ENCODE results near the gene CC2D2A. TPM values are rescaled to one million over a fixed set of nuclear protein-coding genes. Genes with fewer than 3 reads are reported as not detected.

CC2D2A gene
- total and polyA plus RNA-seq, 10 of the 15 experiments (the other 5 are each of a cell fraction or from before 2014, with no cell fraction given): 0.04 to 1.1 (median 0.26) TPM

DNA sequence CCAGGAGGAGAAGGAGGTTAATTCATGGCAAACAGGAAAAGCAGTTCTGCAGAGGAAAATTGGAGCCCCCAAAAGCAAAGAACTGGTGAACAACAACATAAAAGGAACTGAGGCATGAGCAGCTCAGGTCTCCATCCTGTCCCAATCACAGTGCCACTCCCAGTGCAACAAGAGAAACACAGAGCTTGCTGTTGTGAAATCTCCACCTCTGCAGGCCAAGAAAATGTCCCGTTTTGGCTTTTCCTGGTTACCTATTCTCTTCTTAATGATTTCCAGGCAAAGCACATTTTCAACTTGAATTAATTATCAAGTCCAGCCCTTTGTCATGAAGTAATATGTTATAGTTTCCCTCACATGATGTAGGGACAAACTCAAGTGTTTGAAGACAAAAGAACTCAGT lies 41.1 kb upstream of the CC2D2A start:
- Histone ChIP-seq H3K27ac (ENCODE audit: control insufficient read depth, insufficient read depth) (no peak overlapping the region), H3K36me3 (ENCODE audit: control insufficient read depth in 2 of 2, insufficient read depth in 2 of 2, low read length in 1 of 2) (no peaks in the 10 kb centered on the region), H3K27me3 (replicated peaks in 1 of 2; ENCODE audit: control insufficient read depth in 2 of 2, insufficient read depth in 2 of 2, low read length in 1 of 2) (0 out of 4 replicates have a peak, but pooled peaks cover 0 to 1% of the 10 kb centered on the region in 2 experiments), H3K9me3 (replicated peaks; ENCODE audit: control insufficient read depth, insufficient read depth, low read length) (no peaks in the 10 kb centered on the region), H3K9ac (ENCODE audit: control insufficient read depth, insufficient read depth, low read length) (no peak overlapping the region), H2AFZ (ENCODE audit: control insufficient read depth, low read depth, low read length) (no peak overlapping the region), H3K4me1 (ENCODE audit: control insufficient read depth, insufficient read depth, low read length) (no peaks in the 10 kb centered on the region), H3K79me2 (ENCODE audit: control insufficient read depth, insufficient read depth, low read length) (no peaks in the 10 kb centered on the region), H3K4me3 (no peak overlapping the region), H3K4me2 (ENCODE audit: control insufficient read depth, insufficient read depth) (no peak overlapping the region), H4K20me1 (ENCODE audit: control insufficient read depth, insufficient read depth) (no peaks in the 10 kb centered on the region)
- ATAC-seq (no peak), DNase-seq (ENCODE audit: low read depth, low spot score) (no peak), FAIRE-seq (no peak)
- RAD21 ChIA-PET (ENCODE audit: unreplicated experiment): no interaction called here
- WGBS (ENCODE audit: insufficient coverage, insufficient replicate concordance, low lambda C conversion rate, missing lambda C conversion rate): 0% methylated on average over 1 of the region's 1 CpG
- in situ Hi-C loops (cut with MboI): no loop called here
- POLR2A ChIA-PET: no interaction called here
- no TSS peak for BruUV-seq (replicated peaks)
- intact Hi-C loops (cut with micrococcal nuclease; ENCODE audit: unreplicated experiment): no loop called here
- SMC1A ChIA-PET (ENCODE audit: uncharacterized antibody, unreplicated experiment): interaction anchor here (0.6 kb wide), 1 partner anchor 47 kb away, joined by 3 read pairs; no protein-coding TSS in a partner anchor
- CTCF ChIA-PET: no interaction called here
- no peak for TF ChIP-seq BACH1 (IDR thresholded peaks at IDR 0.05; ENCODE audit: borderline replicate concordance)
- no peak for TF ChIP-seq ZNF207 (IDR thresholded peaks at IDR 0.05; ENCODE audit: borderline replicate concordance)
- TF ChIP-seq ZNF384 (IDR thresholded peaks at IDR 0.05; ENCODE audit: borderline replicate concordance, low read depth, low read length): no peak
- no peak for TF ChIP-seq SIX5 (IDR thresholded peaks at IDR 0.05; ENCODE audit: low read depth, low read length, severe bottlenecking)
- TF ChIP-seq KLF5 (IDR thresholded peaks at IDR 0.05; ENCODE audit: partially characterized antibody): no peak
- TF ChIP-seq CHD2 (IDR thresholded peaks at IDR 0.05; ENCODE audit: borderline replicate concordance, low read depth, low read length): no peak
- no peak for TF ChIP-seq MYC (IDR thresholded peaks at IDR 0.05; ENCODE audit: insufficient read depth, insufficient read length, insufficient replicate concordance, low read length, severe bottlenecking)
- no peak for TF ChIP-seq MTA2 (IDR thresholded peaks at IDR 0.05; ENCODE audit: low read depth)
- TF ChIP-seq NR2C1 (IDR thresholded peaks at IDR 0.05): no peak
- TF ChIP-seq NBN (IDR thresholded peaks at IDR 0.05): no peak
- TF ChIP-seq, protein P1, sequence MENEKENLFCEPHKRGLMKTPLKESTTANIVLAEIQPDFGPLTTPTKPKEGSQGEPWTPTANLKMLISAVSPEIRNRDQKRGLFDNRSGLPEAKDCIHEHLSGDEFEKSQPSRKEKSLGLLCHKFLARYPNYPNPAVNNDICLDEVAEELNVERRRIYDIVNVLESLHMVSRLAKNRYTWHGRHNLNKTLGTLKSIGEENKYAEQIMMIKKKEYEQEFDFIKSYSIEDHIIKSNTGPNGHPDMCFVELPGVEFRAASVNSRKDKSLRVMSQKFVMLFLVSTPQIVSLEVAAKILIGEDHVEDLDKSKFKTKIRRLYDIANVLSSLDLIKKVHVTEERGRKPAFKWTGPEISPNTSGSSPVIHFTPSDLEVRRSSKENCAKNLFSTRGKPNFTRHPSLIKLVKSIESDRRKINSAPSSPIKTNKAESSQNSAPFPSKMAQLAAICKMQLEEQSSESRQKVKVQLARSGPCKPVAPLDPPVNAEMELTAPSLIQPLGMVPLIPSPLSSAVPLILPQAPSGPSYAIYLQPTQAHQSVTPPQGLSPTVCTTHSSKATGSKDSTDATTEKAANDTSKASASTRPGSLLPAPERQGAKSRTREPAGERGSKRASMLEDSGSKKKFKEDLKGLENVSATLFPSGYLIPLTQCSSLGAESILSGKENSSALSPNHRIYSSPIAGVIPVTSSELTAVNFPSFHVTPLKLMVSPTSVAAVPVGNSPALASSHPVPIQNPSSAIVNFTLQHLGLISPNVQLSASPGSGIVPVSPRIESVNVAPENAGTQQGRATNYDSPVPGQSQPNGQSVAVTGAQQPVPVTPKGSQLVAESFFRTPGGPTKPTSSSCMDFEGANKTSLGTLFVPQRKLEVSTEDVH (IDR thresholded peaks at IDR 0.05; ENCODE audit: low read depth, partially characterized antibody): no peak
- TF ChIP-seq TCF7 (IDR thresholded peaks at IDR 0.05; ENCODE audit: borderline replicate concordance): no peak
- TF ChIP-seq SP1 (IDR thresholded peaks at IDR 0.05; ENCODE audit: low read depth, low read length): no peak
- TF ChIP-seq, protein P2, sequence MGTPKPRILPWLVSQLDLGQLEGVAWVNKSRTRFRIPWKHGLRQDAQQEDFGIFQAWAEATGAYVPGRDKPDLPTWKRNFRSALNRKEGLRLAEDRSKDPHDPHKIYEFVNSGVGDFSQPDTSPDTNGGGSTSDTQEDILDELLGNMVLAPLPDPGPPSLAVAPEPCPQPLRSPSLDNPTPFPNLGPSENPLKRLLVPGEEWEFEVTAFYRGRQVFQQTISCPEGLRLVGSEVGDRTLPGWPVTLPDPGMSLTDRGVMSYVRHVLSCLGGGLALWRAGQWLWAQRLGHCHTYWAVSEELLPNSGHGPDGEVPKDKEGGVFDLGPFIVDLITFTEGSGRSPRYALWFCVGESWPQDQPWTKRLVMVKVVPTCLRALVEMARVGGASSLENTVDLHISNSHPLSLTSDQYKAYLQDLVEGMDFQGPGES (IDR thresholded peaks at IDR 0.05): no peak
- TF ChIP-seq ZNF592 (IDR thresholded peaks at IDR 0.05): no peak
- TF ChIP-seq NR2F1 (conservative IDR thresholded peaks at IDR 0.05): no peak

Data from GM12878 (cell line).